ENCODE measurements around the gene MT1B.
"Not testable (repeated sequence)": the region's sequence is repeated elsewhere in the genome, so short reads cannot be mapped to it uniquely, and the experiment has no call there.

The MT1B gene

GRCh38 chr16:56621665-56622445, 29.8 kb upstream of the MT1B start:
- DNase-seq, result not testable (repeated sequence)

DNA sequence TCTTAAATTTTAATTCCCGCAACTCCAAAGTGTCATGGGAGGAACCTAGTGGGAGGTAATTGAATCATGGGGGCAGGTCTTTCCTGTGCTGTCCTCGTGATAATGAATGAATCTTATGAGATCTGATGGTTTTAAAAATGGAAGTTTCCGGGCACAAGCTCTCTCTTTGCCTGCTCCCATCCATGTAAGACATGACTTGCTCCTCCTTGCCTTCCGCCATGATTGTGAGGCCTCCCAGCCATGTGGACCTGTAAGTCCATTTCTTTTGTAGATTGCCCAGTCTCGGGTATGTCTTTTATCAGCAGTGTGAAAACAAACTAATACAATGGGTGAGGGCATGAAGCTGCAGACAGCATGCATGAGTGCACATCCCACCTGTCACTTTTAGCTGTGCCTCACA, 28.5 kb upstream of the MT1B start:
- DNase-seq, result not testable (repeated sequence)

DNA sequence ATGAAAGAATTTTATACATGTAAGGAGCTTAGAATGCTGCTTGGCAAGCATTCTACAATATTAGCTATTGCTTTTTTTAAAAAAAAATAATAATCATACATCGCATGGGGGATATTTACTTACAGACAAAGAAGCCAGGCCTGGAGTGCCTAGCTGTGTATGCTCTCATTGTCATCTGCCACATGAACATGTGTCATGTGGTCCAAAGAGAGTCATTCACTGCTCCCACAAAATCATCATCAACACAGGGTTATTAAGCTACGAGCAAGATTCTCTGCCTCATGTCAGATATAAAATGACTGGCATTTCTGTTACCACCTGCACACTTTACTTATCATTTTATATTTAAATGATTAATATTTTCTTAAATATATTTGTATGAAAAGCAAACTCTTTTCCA, 28.0 kb upstream of the MT1B start:
- no peak for DNase-seq

- peak; percentile 75 for DNase-seq
Observed at GRCh38 chr16:56625140-56625942, 26.3 kb upstream of the MT1B start, which contains the start of gene MT1E. TSS of gene MT1E (plus strand) at chr16:56625781. CDS start at chr16:56625852, 71 bp downstream.

- DNase-seq, result peak; percentile 60
Observed at GRCh38 chr16:56625943-56626654, 25.6 kb upstream of the MT1B start.

GRCh38 chr16:56626685-56627084, 25.0 kb upstream of the MT1B start:
- DNase-seq, result no peak

- no peak for DNase-seq
Observed at GRCh38 chr16:56628486-56629350, 23.0 kb upstream of the MT1B start.

DNA sequence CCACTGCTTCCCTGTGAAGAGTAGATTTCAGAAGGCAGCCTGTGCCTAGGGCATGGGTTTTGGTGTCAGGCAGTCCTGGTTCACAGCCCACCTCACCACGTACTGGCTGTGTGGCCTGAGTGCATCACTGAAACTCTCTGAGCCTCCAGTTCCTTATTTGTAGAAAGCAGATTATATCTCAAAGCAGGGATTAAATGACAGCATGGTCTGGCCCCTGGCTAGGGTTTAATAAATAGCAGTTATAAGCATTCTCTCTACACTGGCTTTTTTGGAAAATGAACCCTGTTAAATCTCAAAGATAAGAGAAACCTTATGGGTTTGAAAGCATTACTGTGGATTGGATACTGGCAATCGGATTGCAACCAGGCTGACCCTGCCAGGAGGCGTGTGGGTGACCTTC, 22.2 kb upstream of the MT1B start:
- no peak for DNase-seq

DNA sequence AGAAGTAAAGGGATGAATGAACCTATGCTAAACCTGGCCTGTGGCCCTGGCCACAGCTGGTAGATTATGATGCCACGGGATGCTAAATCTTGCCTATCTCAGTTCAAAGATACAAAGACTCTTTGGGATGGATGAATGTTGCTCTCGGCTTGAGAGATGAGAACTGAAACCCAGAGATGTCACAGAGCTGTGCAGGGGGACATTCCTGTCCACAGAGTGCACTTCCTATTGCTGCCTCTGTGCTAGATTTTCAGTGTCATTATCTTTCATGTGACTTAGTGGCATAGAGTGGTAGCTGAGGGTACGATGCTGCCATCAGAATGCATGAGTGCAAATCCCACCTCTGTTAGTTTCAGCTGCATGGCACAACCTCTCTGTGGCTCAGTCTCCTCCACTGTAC, 21.6 kb upstream of the MT1B start:
- DNase-seq, result no peak

DNA sequence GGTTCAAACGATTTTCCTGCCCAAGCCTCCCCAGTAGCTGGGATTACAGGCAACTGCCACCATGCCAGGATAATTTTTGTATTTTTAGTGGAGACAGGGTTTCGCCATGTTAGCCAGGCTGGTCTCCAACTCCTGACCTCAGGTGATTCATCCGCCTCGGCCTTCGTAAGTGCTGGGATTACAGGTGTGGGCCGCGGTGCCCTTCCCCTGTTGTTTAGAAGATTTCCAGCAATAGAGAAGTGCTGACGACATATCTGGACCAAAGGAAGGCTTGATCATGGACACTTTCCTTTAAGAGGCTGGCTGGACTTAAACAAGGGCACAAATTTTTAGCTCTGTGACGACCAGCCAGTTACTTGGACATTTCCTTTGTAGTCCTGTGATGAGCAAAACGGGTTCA, 20.5 kb upstream of the MT1B start:
- DNase-seq, result no peak

DNA sequence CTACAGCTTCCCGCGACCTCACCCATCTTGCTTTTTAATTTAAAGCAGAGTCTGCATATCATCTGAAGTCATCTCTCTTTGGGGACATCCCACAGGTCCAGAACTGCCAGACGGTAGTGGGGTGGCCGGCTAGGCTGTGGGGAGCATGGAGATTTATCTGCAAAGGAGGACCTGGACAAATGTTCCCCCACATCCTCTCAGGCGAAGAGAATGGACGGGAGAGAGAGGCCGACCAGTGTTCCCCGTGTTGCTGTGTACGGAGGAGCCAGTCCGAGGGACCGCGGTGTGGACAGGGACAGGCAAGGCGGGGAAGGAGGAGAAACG, 19.9 kb upstream of the MT1B start:
- no peak for DNase-seq

GRCh38 chr16:56632156-56632847, 19.4 kb upstream of the MT1B start, which contains the start of gene MT1M:
TSS of gene MT1M (plus strand) at chr16:56632659. CDS start at chr16:56632732, 73 bp downstream.
- no peak for DNase-seq

GRCh38 chr16:56632848-56633365, 18.8 kb upstream of the MT1B start:
- DNase-seq, result no peak

GRCh38 chr16:56633535-56633934, 18.2 kb upstream of the MT1B start:
- DNase-seq, result no peak

DNA sequence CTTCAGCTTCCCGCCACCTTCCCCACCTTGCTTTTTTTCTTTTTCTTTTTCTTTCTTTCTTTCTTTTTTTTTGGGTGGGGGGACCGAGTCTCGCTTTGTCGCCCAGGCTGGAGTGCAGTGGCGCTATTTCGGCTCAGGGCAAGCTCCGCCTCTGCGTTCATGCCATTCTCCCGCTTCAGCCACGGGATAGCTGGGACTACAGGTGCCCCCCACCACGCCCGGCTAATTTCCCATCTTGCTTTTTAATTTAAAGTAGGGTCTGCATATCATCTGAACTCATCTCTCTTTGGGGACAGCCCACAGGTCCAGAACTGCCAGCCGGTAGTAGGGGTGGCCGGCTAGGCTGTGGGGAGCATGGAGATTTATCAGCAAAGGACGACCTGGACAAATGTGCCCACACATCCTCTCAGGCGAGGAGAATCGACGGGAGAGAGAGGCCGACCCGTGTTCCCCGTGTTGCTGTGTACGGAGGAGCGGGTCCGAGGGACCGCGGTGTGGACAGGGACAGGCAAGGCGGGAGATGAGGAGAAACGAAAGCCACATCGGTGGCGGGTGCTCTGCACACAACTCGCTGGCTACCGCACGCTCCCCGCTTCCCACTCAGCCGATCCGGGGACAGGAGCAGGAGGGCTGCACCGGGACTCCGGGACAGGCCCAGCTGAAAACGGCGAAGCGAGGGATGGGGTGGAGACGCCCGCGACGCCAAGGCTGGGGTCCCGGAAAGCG, 16.8 kb upstream of the MT1B start:
- no peak for DNase-seq

GRCh38 chr16:56635441-56635967, 16.2 kb upstream of the MT1B start:
- no peak for DNase-seq

DNA sequence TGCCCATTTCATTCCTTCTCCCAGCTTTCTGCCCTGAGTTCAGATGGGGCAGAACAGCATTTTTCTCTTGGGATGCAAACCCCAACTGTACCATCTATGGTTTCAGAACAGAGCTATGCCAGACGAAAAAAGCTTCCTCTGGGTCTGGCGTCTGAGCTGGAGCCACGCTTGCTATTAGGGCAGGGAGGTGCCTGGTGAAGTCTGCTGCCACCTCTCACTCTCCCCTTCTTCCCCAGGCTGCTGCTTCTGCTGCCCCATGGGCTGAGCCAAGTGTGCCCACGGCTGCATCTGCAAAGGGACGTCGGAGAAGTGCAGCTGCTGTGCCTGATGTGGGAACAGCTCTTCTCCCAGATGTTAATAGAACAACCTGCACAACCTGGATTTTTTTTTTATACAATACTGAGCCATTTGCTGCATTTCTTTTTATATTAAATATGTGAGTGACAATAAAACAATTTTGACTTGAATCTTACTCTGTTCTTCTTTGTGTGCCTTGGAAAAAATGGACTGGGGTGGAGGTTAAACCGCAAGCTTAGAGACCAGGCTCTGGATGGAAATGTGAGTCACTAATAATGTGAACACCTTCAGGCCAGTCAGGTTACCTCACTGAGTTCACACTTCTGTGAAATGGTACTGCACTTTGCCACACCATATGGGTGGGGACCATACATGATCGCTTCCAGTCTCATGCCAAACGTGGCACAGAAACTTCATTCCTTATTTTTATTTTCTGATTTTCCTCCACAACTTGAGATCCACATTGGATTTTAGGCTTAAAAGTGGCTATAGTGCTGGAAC, 14.9 kb upstream of the MT1B start:
- DNase-seq, result no peak

GRCh38 chr16:56637814-56638750, 13.6 kb upstream of the MT1B start, which contains the start of gene MT1A:
TSS of gene MT1A (plus strand) at chr16:56638666. CDS start at chr16:56638739, 73 bp downstream.
- DNase-seq, result peak; percentile 62
